NCI-H2196 treated with DMSO at 0.1 percent for 48 hours (cell line): ENCODE results near the gene ENKUR.

Experiments
- DNase-seq: peaks from one replicate; lab custom pipeline; 2025; ENCODE audit not compliant: unreplicated experiment; lab: John Stamatoyannopoulos, UW

ENKUR gene

DNA sequence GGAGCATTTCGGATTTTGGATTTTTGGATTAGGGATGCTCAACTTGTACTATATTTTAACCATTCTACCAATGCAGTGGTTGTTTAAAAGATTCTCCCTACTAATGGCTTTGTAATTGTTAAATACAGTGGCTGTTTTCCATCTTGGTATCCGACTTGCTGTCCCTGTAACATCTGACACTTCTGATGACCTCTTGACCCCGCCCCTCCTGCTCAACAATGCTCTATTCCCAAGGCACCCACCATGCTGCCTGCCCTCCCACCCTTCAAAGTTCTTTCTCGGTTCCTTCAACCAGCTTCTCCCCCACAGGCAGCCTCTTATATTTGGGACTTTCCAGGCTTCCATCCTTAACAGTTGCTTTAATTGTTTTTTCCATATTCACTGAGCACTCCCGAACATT is 65.5 kb downstream of the ENKUR start:
- DNase-seq = no peak

DNA sequence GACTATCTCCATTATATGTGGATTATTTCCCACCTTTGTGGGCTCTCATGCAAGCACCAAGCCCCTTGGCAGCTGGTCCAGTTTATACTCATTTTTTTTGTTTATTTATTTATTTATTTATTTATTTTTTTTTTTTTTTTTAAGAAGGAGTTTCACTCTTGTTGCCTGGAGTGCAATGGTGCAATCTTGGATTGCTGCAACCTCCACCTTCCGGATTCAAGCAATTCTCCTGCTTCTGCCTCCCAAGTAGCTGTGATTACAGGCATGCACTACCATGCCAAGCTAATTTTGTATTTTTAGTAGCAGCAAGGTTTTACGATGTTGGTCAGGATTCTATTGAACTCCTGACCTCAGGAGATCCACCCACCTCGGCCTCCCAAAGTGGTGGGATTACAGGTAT is 66.3 kb downstream of the ENKUR start:
- DNase-seq = no peak

DNA sequence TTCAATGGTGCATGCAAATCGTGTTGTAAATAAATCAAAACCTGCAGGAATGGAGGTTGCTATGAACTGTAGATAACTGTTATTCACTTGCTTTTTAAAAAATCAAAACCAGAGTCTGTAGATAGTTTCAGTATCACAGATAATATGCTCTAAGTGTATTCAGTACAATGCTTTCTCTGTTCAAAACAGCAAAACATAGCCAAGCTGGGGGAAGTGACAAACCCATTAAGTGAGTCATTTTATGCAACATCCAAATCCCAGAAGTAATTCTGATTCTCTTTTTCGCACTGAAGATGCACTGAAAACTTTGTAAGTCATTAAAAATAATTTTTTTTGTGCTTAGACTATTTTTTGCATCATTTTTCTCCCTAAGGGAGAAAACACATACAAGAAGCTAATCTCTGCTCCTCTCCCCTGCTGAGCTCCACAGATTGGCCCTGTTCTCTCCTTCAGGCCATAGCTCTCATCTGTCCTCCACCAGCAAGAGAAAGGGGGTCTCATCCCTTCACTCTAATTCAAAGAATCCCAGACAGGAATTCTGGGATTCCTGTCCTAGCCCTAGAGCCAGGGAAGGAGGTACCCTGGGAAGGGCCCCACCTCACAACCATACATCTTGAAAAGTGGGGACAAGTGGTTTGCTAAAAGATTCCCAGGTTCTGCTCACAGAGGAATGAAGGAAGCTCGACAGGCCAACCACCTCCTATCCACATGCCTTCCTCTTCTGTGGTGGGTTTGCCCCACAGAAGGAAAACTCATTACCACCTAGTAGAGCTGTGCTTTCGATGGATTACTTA is 68.5 kb downstream of the ENKUR start:
- no peak for DNase-seq

DNA sequence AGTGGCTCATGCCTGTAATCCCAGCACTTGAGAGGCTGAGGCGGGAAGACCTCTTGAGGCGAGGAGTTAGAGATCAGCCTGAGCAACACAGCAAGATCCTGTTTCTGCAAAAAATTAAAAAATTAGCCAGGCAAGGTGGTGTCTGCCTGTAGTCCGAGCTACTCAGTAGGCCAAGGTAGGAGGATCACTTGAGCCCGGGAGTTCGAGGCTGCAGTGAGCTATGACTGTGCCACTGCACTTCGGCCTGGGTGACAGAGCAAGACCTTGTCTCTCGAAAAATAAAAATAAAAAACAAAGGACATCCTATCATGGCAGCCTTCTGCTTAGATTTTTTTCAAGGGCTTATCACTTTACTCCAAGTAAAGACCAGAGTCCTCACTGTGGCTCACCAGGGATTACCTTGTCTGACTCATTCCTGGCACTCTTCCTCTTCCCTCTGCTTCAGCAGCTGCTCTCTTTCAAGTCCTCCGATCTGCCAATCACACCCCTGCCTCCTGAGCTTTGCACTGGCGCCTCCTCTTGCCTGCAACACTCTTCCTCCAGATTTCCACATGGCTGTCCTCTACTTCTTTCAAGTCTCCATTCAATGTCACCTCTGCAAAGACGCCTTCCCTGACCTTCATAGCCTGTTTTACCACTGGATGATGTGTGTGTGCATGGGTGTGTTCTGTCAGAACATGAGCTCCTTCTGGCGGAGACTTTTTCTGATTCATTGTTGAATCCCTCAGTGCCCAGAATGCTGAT is 71.3 kb downstream of the ENKUR start:
- no peak for DNase-seq

DNA sequence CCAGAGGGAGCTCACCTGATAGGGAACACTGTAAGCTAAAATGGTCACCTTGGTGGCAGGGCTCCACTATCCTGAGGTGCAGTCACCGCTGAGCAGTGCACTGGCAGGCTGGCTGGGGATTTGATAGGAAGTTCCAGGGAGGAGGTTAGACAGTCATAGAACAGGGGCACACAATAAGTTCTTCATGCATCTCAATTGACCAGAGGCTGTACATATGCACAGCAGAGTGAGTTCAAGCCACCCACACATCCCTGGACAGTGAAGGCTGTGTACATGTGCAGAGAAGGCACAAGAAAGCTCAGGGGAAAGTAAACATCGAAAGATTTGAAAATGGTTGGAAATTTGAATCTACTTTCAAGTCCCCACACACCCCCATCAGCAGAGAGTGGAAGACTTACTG is 77.4 kb downstream of the ENKUR start:
- no peak for DNase-seq

DNA sequence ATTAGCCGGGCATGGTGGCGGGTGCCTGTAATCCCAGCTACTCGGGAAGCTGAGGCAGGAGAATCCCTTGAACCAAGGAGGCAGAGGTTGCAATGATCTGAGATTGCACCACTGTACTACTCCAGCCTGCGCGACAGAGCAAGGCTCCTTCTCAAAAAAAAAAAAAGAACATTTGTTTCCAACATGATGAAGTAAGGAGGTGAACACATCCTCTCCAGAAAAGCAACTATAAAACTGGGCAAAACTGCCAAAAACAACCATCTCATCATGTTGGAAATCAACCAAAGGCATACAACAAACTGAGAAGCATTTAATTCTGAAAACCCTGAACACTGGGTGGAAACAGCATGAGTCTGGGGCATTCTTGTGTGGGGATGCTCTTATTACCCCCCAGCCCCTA is 77.9 kb downstream of the ENKUR start:
- no peak for DNase-seq

DNA sequence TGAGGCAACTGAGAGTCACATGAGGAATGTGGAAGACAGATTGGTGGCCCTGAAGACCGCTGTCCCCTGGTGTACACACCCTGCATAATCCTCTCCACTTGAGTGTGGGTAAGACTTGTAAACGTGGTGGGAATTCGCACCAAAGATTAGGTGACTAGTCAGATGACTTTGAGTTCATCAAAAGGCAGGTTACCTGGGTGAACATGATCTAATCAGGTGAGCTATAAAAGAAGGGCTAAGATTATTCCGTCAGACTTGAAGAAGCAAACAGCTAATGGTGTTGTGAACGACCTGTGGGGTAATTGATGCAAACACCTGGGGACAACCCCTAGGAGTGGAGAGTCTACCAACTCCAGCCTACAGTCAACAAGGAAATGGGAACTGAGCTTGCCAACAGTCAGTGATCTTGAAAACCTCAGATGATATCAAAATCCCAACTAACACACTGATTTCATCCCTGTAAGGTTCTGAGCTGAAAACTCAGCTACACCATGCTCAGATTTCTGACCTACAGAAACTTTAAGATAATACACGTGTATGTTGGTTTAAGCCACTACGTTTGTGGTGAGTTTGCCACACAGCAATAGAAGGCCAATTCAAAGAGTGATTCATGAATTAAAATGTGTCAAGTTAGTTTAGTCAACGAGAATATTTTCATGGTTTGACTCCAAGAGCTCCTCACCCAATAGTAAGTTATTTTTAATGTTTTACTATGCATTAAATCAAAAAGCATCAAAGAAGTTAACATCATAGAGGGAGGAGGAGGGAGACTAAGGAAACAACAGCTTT is 80.3 kb downstream of the ENKUR start:
- DNase-seq = no peak
